Measurements from ENCODE around the gene SYTL2.
"Not testable (repeated sequence)": the region's sequence is repeated elsewhere in the genome, so short reads cannot be mapped to it uniquely, and the experiment has no call there.

Gene SYTL2

GRCh38 chr11:85800595-85801342, 10.2 kb downstream of the SYTL2 start:
- Histone ChIP-seq H3K4me1 (ENCODE audit: insufficient read depth, low read length) (no peaks in the 10 kb centered on the region), H3K9me3 (ENCODE audit: low read length) (no peaks in the 10 kb centered on the region), H3K27me3 (ENCODE audit: insufficient read depth, low read length) (peaks cover 3% of the 10 kb centered on the region), H2AFZ (ENCODE audit: low read depth, low read length) (no peak overlapping the region), H3K4me3 (ENCODE audit: low read length) (no peak overlapping the region), H3K36me3 (ENCODE audit: insufficient read depth, low read length) (no peaks in the 10 kb centered on the region)

- Histone ChIP-seq H3K9me3 (ENCODE audit: low read length) (no peaks in the 10 kb centered on the region), H3K4me1 (ENCODE audit: insufficient read depth, low read length) (no peaks in the 10 kb centered on the region), H3K27me3 (ENCODE audit: insufficient read depth, low read length) (peaks cover 3% of the 10 kb centered on the region), H3K36me3 (ENCODE audit: insufficient read depth, low read length) (no peaks in the 10 kb centered on the region), H2AFZ (ENCODE audit: low read depth, low read length) (no peak overlapping the region), H3K4me3 (ENCODE audit: low read length) (no peak overlapping the region)
Observed at GRCh38 chr11:85799142-85799541, 11.8 kb downstream of the SYTL2 start.

- no peaks in the 10 kb centered on the region for H3K36me3 ChIP-seq (ENCODE audit: insufficient read depth, low read length)
- peaks cover 3% of the 10 kb centered on the region for H3K27me3 ChIP-seq (ENCODE audit: insufficient read depth, low read length)
- no peak overlapping the region for H3K4me3 ChIP-seq (ENCODE audit: low read length)
- H2AFZ ChIP-seq (ENCODE audit: low read depth, low read length), result no peak overlapping the region
- no peaks in the 10 kb centered on the region for H3K9me3 ChIP-seq (ENCODE audit: low read length)
- H3K4me1 ChIP-seq (ENCODE audit: insufficient read depth, low read length), result no peaks in the 10 kb centered on the region
Observed at GRCh38 chr11:85798361-85798760, 12.6 kb downstream of the SYTL2 start.

GRCh38 chr11:85795712-85796487, 15.0 kb downstream of the SYTL2 start:
- Histone ChIP-seq H2AFZ (ENCODE audit: low read depth, low read length) (no peak overlapping the region), H3K4me1 (ENCODE audit: insufficient read depth, low read length) (no peaks in the 10 kb centered on the region), H3K4me3 (ENCODE audit: low read length) (no peak overlapping the region)

GRCh38 chr11:85791409-85791990, 19.4 kb downstream of the SYTL2 start:
- peaks cover under 1% of the 10 kb centered on the region for H3K27me3 ChIP-seq (ENCODE audit: insufficient read depth, low read length)
- no peak overlapping the region for H3K4me3 ChIP-seq (ENCODE audit: low read length)
- H3K4me1 ChIP-seq (ENCODE audit: insufficient read depth, low read length), result no peaks in the 10 kb centered on the region
- no peaks in the 10 kb centered on the region for H3K9me3 ChIP-seq (ENCODE audit: low read length)
- H3K36me3 ChIP-seq (ENCODE audit: insufficient read depth, low read length), result no peaks in the 10 kb centered on the region
- no peak overlapping the region for H2AFZ ChIP-seq (ENCODE audit: low read depth, low read length)

More at GRCh38 chr11:85795712-85796487, 15.0 kb downstream of the SYTL2 start:
- H3K9me3 ChIP-seq (ENCODE audit: low read length), result no peaks in the 10 kb centered on the region
- peaks cover 3% of the 10 kb centered on the region for H3K27me3 ChIP-seq (ENCODE audit: insufficient read depth, low read length)
- H3K36me3 ChIP-seq (ENCODE audit: insufficient read depth, low read length), result no peaks in the 10 kb centered on the region

GRCh38 chr11:85787809-85788760, 22.9 kb downstream of the SYTL2 start:
- H3K9me3 ChIP-seq (ENCODE audit: low read length), result no peaks in the 10 kb centered on the region
- H3K4me1 ChIP-seq (ENCODE audit: insufficient read depth, low read length), result no peaks in the 10 kb centered on the region
- no peak overlapping the region for H3K4me3 ChIP-seq (ENCODE audit: low read length)
- H3K27me3 ChIP-seq (ENCODE audit: insufficient read depth, low read length), result peaks cover 2% of the 10 kb centered on the region
- H2AFZ ChIP-seq (ENCODE audit: low read depth, low read length), result no peak overlapping the region
- H3K36me3 ChIP-seq (ENCODE audit: insufficient read depth, low read length), result no peaks in the 10 kb centered on the region

DNA sequence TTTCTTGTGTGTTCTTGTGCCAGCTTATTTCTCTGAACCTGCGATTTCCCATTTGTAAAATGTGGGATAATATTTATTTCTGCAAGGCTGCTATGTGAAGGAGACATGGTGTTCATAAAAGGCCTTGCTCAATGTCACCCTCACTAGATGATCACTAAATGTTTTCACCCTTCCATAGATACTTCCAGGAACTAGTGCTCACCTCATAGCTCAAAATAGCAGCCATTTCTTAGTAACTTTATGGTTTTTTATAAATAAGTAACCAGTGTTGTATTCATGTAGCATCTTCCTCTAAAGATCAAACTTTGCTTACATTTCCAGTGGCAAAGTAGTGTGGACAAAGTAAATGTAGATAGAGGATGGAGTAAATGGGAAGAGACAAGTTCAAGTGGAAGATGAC, 23.8 kb downstream of the SYTL2 start:
- H3K27me3 ChIP-seq (ENCODE audit: insufficient read depth, low read length), result peaks cover 2% of the 10 kb centered on the region
- H3K9me3 ChIP-seq (ENCODE audit: low read length), result no peaks in the 10 kb centered on the region
- H3K4me3 ChIP-seq (ENCODE audit: low read length), result no peak overlapping the region
- no peaks in the 10 kb centered on the region for H3K4me1 ChIP-seq (ENCODE audit: insufficient read depth, low read length)
- no peaks in the 10 kb centered on the region for H3K36me3 ChIP-seq (ENCODE audit: insufficient read depth, low read length)
- H2AFZ ChIP-seq (ENCODE audit: low read depth, low read length), result no peak overlapping the region

GRCh38 chr11:85784480-85785265, 26.3 kb downstream of the SYTL2 start:
- H3K27me3 ChIP-seq (ENCODE audit: insufficient read depth, low read length), result peaks cover 2% of the 10 kb centered on the region
- no peaks in the 10 kb centered on the region for H3K9me3 ChIP-seq (ENCODE audit: low read length)
- peak overlapping the region; percentile 2 for H2AFZ ChIP-seq (ENCODE audit: low read depth, low read length)
- H3K36me3 ChIP-seq (ENCODE audit: insufficient read depth, low read length), result no peaks in the 10 kb centered on the region
- H3K4me1 ChIP-seq (ENCODE audit: insufficient read depth, low read length), result no peaks in the 10 kb centered on the region
- no peak overlapping the region for H3K4me3 ChIP-seq (ENCODE audit: low read length)

- H3K36me3 ChIP-seq (ENCODE audit: insufficient read depth, low read length), result no peaks in the 10 kb centered on the region
- no peaks in the 10 kb centered on the region for H3K4me1 ChIP-seq (ENCODE audit: insufficient read depth, low read length)
- no peaks in the 10 kb centered on the region for H3K9me3 ChIP-seq (ENCODE audit: low read length)
- H3K27me3 ChIP-seq (ENCODE audit: insufficient read depth, low read length), result peaks cover 2% of the 10 kb centered on the region
- H2AFZ ChIP-seq (ENCODE audit: low read depth, low read length), result no peak overlapping the region
- H3K4me3 ChIP-seq (ENCODE audit: low read length), result no peak overlapping the region
Observed at GRCh38 chr11:85783758-85784157, 27.2 kb downstream of the SYTL2 start.

GRCh38 chr11:85780780-85781517, 30.0 kb downstream of the SYTL2 start:
- not testable (repeated sequence) for H3K4me3 ChIP-seq (ENCODE audit: low read length); H3K4me1 ChIP-seq (ENCODE audit: insufficient read depth, low read length); H3K9me3 ChIP-seq (ENCODE audit: low read length); H3K27me3 ChIP-seq (ENCODE audit: insufficient read depth, low read length); H2AFZ ChIP-seq (ENCODE audit: low read depth, low read length); H3K36me3 ChIP-seq (ENCODE audit: insufficient read depth, low read length)

GRCh38 chr11:85779956-85780640, 30.8 kb downstream of the SYTL2 start:
- Histone ChIP-seq H3K4me3 (ENCODE audit: low read length) (no peak overlapping the region), H3K4me1 (ENCODE audit: insufficient read depth, low read length) (no peaks in the 10 kb centered on the region), H3K36me3 (ENCODE audit: insufficient read depth, low read length) (no peaks in the 10 kb centered on the region), H3K9me3 (ENCODE audit: low read length) (no peaks in the 10 kb centered on the region), H2AFZ (ENCODE audit: low read depth, low read length) (no peak overlapping the region), H3K27me3 (ENCODE audit: insufficient read depth, low read length) (no peaks in the 10 kb centered on the region)
